B cell (primary cell): ENCODE data around the gene SLC16A6.

Experiments used
- CTCF ChIP-seq: fragments of 200-600 bp; IDR thresholded peaks from one replicate; pipeline ENCODE4 v1.8.0; 2022; ENCODE audit warnings: antibody characterized with exemption, mild to moderate bottlenecking
- EZH2 ChIP-seq: IDR thresholded peaks from 2 replicates; pipeline ENCODE4 v1.6.1; 2012; ENCODE audit warnings: borderline replicate concordance, low read depth, mild to moderate bottlenecking, moderate library complexity, low read length; ENCODE audit not compliant: insufficient read depth, poor library complexity, severe bottlenecking

DNA sequence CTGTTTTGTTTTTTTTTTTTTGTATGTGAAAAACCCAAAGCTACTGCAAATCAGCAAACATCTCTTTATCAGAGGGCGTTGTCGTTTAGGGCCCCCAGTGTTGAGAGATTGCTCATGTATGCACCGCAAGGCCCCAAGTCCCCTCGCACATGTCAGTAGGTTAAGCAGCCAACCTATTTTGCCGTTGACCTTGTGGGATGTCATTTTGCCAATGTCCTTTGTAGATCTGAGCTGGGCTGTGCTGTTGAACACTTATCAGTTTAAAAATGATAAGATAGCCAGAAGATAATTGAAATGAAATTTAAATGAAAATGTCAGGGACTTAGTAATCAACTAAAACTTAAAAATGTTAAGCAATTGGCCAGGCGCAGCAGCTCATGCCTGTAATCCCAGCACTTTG, 26.5 kb upstream of the SLC16A6 start:
- no peak for TF ChIP-seq CTCF
- no peak for TF ChIP-seq EZH2
